Heart right ventricle (tissue), 16 donors: Measurements from ENCODE around the gene INPP5A. TPM values are rescaled to one million over a fixed set of nuclear protein-coding genes. Genes with fewer than 3 reads are reported as not detected.

Experiments used
- ATAC-seq, 8 donors: fragments of 200-7000 bp; cut with Tn5 transposase; one replicate each; pipeline ENCODE4 v1.9.1; 2020; ENCODE audit warnings: mild to moderate bottlenecking in 8 of 8, moderate library complexity in 8 of 8, moderate number of reproducible peaks in 1 of 8
- DNase-seq, 2 donors: peaks; one replicate each; pipeline ENCODE4 v3.0.0-alpha.2; 2020
- H3K27ac ChIP-seq, 10 donors: fragments of 200-600 bp; sonication (generic) in 2 of 10; one replicate each; pipeline versions ENCODE4 v1.5.0 to v1.8.0; 2020 to 2022; ENCODE audit warnings: mild to moderate bottlenecking in 3 of 10
- H3K27me3 ChIP-seq, 7 donors: fragments of 200-600 bp; one replicate each; pipeline ENCODE4 v1.8.0; 2021 to 2022; ENCODE audit warnings: mild to moderate bottlenecking in 2 of 7
- H3K36me3 ChIP-seq, 9 donors: fragments of 200-600 bp; sonication (generic) in 1 of 9; one replicate each; pipeline versions ENCODE4 v1.5.0 to v1.8.0; 2020 to 2022; ENCODE audit warnings: mild to moderate bottlenecking in 2 of 9
- H3K4me1 ChIP-seq, 9 donors: fragments of 200-600 bp; sonication (generic) in 1 of 9; one replicate each; pipeline versions ENCODE4 v1.5.0 to v1.8.0; 2020 to 2022; ENCODE audit warnings: mild to moderate bottlenecking in 4 of 9
- H3K4me3 ChIP-seq, 10 donors: fragments of 200-600 bp; sonication (generic) in 2 of 10; one replicate each; pipeline versions ENCODE4 v1.5.0 to v1.8.0; 2020 to 2022; ENCODE audit warnings: mild to moderate bottlenecking in 7 of 10, moderate library complexity in 2 of 10
- H3K9me3 ChIP-seq, 11 donors: fragments of 200-600 bp in 10 of 11; sonication (generic) in 2 of 11; one replicate each; pipeline versions ENCODE4 v1.5.0 to v1.8.0; 2013 to 2022; ENCODE audit warnings: mild to moderate bottlenecking in 2 of 11, control low read depth in 1 of 11, moderate library complexity in 1 of 11
- CTCF ChIP-seq, 9 donors: fragments of 200-600 bp; sonication (generic) in 2 of 9; IDR thresholded peaks; one replicate each; pipeline versions ENCODE4 v1.5.0 to v1.8.0; 2021 to 2022; ENCODE audit warnings: antibody characterized with exemption in 9 of 9, mild to moderate bottlenecking in 5 of 9, moderate library complexity in 1 of 9
- whole genome bisulfite sequencing, 2 donors: extraction: QIAGEN DNeasy Blood & Tissue Kit; methylation state at CpG; one replicate each; pipeline ENCODE4 v1.1.7; 2013; ENCODE audit warnings: inconsistent platforms in 1 of 2; 5-methylcytosine and 5-hydroxymethylcytosine counted together
- intact Hi-C, 10 donors: fragments of 100-400 bp; cut with DNase I; formaldehyde crosslinking; loops; one replicate each; pipeline versions ENCODE4 v1.11.1 to v1.14.2; 2022
- polyA plus RNA-seq, 2 donors: library from polyadenylated mRNA; stranded (reverse); fragments of 200-250 nt; gene quantifications; one replicate each; pipeline ENCODE4 v1.2.3, GENCODE V29; 2013
- total RNA-seq, 10 donors: library from RNA; stranded (reverse); fragmentation: NEBNext Ultra II Directional in 3 of 10; extraction: Animal tissue kit (Norgen Biotek cat#: 25700) in 3 of 10; gene quantifications; one replicate each; pipeline versions ENCODE4 v1.2.1 to v1.2.4, GENCODE V29; 2021 to 2023
- donor health status: Arrhythmogenic right ventricular cardiomyopathy.
- donor health status: ischemic (EF 13 %, LVEDD 7.1; RV severe dilation, severe dysfunction).
- donor health status: healthy with polysubstance abuse.
- donor health status: DM: no; HTN: yes; CAD: no.
- donor health status: DM: no; HTN: no; CAD: no.
- donor health status: ischemic (EF 25% LVEDD 6.9; RV normal size, moderate dysfunction).
- donor health status: ischemic (EF 25% LVEDD 5.7; RV mildly dilated, moderate dysfunction).
- donor health status: healthy.
- donor health status: DM: yes; HTN: yes; CAD: no.
- donor health status: Ischemic cardiomyopathy.
- donor health status: ischemic (EF 35%, LVEDD 5.7; RV mildly dilated, moderate dysfunction).
- donor health status: nonischemic (EF 11% LVEDD 7.7; RV severe dilation, severe dysfunction).
- donor health status: DM: yes; HTN: yes; CAD: no.
- donor health status: PGD.
- donor health status: ischemic (EF 29% LVEDD 5.4; RV normal size, mild dysfunction).
- donor health status: nonischemic (EF 23%, LVEDD 6.1; RV moderate dilation, normal function).

INPP5A gene
- total and polyA plus RNA-seq, 12 donors, result 30.4 to 122 (median 106) TPM

DNA sequence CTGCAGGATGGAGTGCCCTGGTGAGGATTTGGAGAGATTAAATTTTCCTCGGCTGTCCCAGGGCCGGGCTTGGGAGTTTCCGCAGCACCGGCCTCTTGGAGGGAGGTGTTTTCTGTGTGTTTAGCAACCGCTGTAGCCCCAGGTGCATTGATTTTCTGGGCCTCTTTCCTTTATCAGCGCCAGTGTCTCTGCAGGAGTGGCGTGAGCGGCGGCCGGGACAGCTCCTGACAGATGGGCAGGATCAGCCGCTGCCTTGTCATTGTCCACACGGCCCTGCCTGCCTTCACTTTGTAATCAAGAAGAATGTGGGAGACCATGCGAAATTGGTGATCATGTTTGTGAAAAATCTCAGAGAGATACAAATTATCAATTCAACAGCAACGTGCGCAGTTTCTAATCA is 216.0 kb downstream of the INPP5A start:
- TF ChIP-seq CTCF (IDR thresholded peaks at IDR 0.05), result no peak

DNA sequence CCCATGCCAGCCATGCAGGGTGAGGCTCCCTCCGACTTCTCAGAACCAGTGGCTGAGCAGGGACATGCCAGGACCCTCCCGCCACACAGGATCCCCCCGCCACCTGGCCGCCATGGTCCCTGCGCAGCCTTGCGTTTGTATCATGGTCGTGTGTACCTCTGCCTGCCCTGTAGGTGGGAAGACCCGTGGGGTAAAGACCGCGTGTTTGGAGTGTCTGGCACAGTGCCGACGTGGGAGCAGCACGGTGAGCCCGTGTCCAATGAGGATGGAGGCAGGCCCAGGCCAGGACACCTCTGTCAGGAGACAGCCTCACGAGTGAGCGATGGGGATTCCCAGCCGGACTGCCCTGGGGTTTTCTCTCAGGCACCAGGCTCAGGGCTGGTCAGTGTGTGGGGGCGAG is 216.5 kb downstream of the INPP5A start:
- TF ChIP-seq CTCF (IDR thresholded peaks at IDR 0.05), result no peak
- WGBS, 2 donors, result 88 to 93% methylated on average over 18 of the region's 18 CpGs

More for the DNA sequence above, 216.0 kb downstream of the INPP5A start:
- DNase-seq (no peak), ATAC-seq (no peak)
- H3K36me3 ChIP-seq, result peaks cover 0 to 79% (median 32%) of the 10 kb centered on the region in 9 donors
- WGBS, 2 donors, result 82 to 86% methylated on average over 15 of the region's 15 CpGs
- H3K4me3 ChIP-seq, result no peak overlapping the region
- H3K9me3 ChIP-seq, result no peaks in the 10 kb centered on the region
- no peak overlapping the region for H3K27ac ChIP-seq
- no peaks in the 10 kb centered on the region for H3K27me3 ChIP-seq
- intact Hi-C loops, result no loop called here
- no peaks in the 10 kb centered on the region for H3K4me1 ChIP-seq

GRCh38 chr10:132755166-132755711 is 217.7 kb downstream of the INPP5A start:
- no peaks in the 10 kb centered on the region for H3K27me3 ChIP-seq
- TF ChIP-seq CTCF (IDR thresholded peaks at IDR 0.05), result no peak
- no peak for ATAC-seq
- DNase-seq, result no peak
- no peaks in the 10 kb centered on the region for H3K9me3 ChIP-seq
- H3K4me3 ChIP-seq, result no peak overlapping the region
- 98 to 99% methylated on average over 15 of the region's 15 CpGs for WGBS, 2 donors
- intact Hi-C loops, result no loop called here
- no peaks in the 10 kb centered on the region for H3K4me1 ChIP-seq
- H3K36me3 ChIP-seq, result peaks cover 0 to 79% (median 29%) of the 10 kb centered on the region in 9 donors
- H3K27ac ChIP-seq, result no peak overlapping the region

More for the DNA sequence above, 216.5 kb downstream of the INPP5A start:
- DNase-seq (no peak), ATAC-seq (no peak)
- H3K27ac ChIP-seq, result no peak overlapping the region
- no peaks in the 10 kb centered on the region for H3K9me3 ChIP-seq
- H3K36me3 ChIP-seq, result peaks cover 0 to 79% (median 34%) of the 10 kb centered on the region in 9 donors
- H3K27me3 ChIP-seq, result no peaks in the 10 kb centered on the region
- intact Hi-C loops, result no loop called here
- no peaks in the 10 kb centered on the region for H3K4me1 ChIP-seq
- H3K4me3 ChIP-seq, result no peak overlapping the region

GRCh38 chr10:132756591-132756990 is 219.0 kb downstream of the INPP5A start:
- Histone ChIP-seq H3K9me3 (no peaks in the 10 kb centered on the region), H3K27ac (no peak overlapping the region), H3K36me3 (peaks cover 0 to 78% (median 21%) of the 10 kb centered on the region in 9 donors), H3K27me3 (no peaks in the 10 kb centered on the region), H3K4me3 (no peak overlapping the region), H3K4me1 (no peaks in the 10 kb centered on the region)
- 97 to 99% methylated on average over 14 of the region's 14 CpGs for WGBS, 2 donors
- intact Hi-C loops, result no loop called here
- ATAC-seq, result no peak
- TF ChIP-seq CTCF (IDR thresholded peaks at IDR 0.05), result no peak
- no peak for DNase-seq
